CD4-positive, alpha-beta T cell treated with Interleukin-4 for 4 hours (primary cell): ENCODE data around the gene ZAP70.
A peak's percentile ranks its signal among the peaks of the same experiment; 100 is the strongest.

Source experiments
- DNase-seq: peaks from one replicate; pipeline ENCODE4 v3.0.0-alpha.2; 2020

ZAP70 gene

GRCh38 chr2:97755491-97755890 is 42.1 kb downstream of the ZAP70 start:
- DNase-seq: no peak

- no peak for DNase-seq
These were observed 43.7 kb downstream of the ZAP70 start for GRCh38 chr2:97757062-97757461.

- DNase-seq: no peak
These were observed 44.8 kb downstream of the ZAP70 start for GRCh38 chr2:97758131-97758705.

DNA sequence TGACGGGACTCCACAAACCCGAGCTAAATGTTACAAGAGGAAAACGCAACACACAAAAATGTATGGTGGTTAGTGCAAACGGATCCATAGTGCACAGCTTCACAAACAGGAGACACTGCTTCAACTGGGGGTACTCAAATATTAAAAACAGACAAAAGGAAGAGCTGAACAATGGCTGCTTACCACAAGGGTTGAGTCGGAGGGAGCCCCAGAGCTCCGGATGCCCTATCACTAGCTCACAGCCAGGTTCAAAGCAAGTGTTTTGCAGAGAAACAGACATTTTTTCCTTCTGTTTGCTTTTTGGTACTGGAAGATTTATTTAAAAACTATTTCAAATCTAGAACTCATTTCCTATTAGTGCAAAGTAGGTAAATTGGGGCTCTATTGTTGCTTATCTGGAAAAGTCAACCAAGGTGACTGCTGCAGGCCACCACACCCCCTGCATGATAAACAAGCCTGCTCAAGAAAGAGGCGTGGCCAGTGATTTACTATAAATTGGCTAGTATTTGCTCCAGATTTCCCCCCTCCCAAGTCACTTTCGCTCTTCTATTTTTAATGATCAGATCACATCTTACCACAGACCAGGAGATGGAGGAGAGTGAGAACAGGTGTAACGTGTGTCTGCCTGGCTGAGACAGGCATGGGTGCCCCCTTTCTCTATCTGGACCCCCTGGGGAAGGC is 46.5 kb downstream of the ZAP70 start:
- DNase-seq: no peak

- no peak for DNase-seq
These were observed 47.2 kb downstream of the ZAP70 start for GRCh38 chr2:97760480-97761049.

DNA sequence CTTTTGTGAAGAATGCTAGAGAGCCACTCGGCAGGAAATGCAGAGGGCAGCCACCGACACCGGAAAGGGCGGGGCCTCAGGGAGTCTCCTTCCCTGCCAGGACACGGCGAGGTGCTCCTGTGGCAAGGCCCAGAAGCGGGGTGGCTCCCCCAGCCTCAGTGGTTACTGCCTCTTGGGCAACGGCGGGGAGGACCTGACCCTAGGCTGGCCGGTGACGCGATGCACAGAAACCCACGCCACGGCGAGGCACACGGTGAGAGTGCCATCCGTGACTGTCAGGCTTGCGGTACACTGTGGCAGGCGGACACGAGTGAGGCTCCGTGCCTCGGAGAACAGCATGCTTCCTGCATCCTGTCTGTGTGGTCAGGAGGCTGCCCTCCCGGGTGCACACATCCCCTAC is 47.8 kb downstream of the ZAP70 start:
- peak; percentile 48 for DNase-seq

GRCh38 chr2:97763176-97763845 is 49.9 kb downstream of the ZAP70 start:
- no peak for DNase-seq

DNA sequence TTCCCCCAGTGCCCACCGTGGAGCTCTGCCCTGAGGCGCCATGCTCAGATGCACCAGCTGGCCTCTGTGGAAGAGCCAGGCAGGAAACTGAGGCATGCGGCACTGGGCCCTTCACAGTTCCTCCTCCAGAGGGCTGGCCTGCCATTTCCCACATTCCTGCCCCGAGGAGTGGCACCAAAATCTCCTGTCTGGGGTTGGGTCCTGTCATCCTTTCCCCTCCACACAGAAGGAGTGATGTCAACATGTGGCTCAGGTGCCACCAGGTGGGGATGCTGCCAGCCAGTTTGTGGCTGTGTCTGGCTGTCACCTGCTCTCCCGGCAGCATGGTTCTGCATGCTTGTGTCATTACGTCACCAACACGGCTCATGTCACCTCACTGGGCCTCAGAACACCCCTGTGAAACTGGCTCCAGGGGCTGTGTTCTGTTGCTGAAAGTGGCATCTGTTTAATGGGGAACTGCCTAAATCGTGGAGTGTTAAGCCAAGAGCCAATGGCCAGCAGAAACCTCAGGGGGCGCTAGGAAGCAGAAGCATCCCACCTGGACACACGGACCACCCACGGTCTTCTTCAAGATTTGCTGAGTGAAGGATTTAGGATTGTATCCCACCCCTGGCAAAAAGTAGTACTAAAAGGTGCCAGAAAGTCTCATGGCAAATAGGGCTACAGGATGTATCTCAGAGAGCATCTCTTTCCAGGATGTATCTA is 51.3 kb downstream of the ZAP70 start:
- no peak for DNase-seq

DNA sequence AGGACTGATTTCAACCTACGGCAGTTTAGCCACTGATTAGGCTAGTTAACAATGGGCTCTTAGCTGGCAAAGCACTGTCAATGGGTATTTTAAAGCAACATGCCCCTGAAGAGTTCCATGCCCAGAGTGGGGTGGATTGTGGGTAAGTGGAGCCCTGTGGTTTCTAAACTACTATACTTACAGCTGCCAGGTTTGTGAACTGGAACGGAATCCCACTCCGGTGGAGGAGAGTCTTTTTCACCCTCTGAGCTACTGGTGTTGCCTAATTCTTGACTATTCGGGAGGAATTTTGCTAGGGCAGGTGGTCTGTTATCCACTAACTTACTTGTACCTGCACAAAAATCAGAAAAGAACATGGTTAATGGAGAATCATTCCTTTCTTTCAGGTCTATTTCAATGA is 52.6 kb downstream of the ZAP70 start:
- DNase-seq: no peak

DNA sequence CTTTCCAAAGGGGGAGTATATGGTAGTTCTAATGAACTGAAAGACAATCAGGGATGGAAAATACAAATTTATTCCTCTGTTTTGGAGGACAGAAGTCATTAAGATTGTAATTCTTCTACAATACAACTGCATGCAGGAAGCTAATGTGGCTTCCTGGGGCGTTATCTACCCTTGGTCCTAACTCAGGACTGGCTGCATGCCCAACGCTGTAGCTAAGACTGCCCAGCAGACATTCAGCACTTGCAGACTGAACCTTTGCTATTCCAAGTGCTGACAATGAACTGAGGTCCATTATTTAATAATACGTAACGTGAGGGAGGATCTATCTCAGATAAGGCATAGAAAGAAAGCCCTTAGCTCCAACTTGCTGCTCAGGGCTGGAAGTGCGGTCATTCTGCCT is 53.2 kb downstream of the ZAP70 start:
- DNase-seq: no peak

DNA sequence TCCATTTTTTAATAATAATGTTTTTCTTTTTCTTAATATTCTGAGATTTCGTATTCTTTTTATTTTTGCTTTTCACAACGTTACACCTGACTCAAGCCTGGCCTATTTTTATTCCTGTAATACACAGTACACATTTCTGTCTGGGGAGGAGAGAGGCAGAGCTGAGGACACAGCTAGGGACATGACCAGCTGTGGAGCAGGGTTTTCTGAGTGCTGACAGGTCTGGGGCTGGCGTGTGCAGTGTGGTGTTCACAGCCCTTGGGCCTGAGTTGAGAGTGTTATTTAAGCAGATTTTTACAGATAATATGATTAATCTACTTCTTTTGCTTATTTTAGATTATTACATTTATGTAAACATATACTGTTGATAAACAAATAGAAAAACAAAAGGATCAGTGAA is 55.9 kb downstream of the ZAP70 start:
- no peak for DNase-seq

GRCh38 chr2:97769711-97770110 is 56.3 kb downstream of the ZAP70 start:
- DNase-seq: no peak

GRCh38 chr2:97770445-97770844 is 57.1 kb downstream of the ZAP70 start:
- DNase-seq: no peak

DNA sequence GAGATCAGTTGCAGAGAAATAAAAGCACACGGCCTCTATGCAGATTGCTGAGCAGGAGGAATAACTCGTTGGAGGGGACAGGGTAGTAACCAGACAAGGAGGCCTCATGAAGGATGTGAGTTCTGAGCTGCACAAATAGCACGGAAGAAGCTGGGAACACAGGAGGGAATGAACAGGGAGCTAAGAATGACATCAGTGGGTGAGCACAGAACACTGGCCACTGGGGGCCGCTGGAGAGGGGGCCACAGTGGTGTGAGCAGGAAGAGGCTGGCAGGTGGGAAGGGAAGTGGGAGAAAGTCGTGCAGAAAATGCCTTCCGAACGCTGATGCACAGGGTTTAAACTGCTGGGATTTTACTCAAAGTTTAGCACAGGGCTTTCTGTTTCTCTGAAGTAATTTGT is 61.0 kb downstream of the ZAP70 start:
- DNase-seq: no peak

DNA sequence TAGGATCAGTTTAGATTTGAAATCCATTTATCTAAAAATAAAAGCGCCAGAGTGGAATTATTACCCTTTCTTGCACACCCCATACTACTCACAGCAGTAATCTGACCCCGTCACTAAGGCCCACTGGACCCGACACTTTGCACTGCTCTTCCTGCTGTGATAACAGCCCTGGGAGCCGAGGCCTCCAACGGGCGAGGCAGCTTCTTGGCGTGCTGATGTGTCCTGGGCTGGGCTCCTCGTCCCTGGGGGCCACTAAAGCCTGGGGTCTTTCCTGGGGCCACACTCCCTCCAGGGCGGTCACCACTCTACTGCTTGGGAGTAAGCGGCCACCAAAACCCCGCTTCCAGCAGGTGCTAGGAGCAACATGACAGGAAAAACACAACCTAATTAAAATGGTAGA is 61.7 kb downstream of the ZAP70 start:
- no peak for DNase-seq

GRCh38 chr2:97779141-97779540 is 65.8 kb downstream of the ZAP70 start:
- no peak for DNase-seq

- DNase-seq: no peak
These were observed 68.6 kb downstream of the ZAP70 start for GRCh38 chr2:97781981-97782380.

DNA sequence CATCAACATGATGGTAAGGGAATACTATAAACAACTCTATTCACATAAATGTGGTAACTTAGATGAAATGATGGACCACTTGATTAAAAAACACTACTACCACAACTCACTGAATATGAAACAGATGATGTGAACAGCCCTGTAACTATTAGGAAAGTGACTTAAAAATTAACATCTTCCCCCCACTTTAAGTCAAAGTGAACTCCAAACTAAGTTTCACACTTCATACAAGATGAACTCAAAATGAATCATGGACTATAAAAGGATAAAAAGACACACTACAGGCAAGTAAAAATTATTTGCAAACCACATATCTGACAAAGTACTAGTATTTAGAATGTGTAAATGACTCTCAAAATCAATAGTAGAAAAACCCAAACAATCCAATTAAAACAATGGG is 71.6 kb downstream of the ZAP70 start:
- no peak for DNase-seq

DNA sequence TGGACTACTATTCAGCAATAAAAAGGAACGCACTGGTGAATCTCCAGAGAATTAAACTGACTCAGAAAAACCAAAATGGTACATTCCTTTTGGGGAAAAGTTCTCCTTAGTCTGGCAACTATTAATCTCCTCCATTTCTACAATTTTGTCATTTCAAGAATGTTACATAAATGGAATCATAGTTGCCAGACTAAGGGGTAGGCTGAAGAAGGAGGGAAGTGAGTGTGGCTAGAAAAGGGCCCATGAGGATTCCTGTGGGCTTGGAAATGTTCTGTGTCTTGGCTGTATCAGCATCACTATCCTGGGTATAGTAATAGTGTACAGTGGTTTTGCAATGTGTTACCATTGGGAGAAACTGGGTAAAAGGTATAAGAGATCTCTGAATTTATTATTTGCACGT is 72.4 kb downstream of the ZAP70 start:
- DNase-seq: no peak

DNA sequence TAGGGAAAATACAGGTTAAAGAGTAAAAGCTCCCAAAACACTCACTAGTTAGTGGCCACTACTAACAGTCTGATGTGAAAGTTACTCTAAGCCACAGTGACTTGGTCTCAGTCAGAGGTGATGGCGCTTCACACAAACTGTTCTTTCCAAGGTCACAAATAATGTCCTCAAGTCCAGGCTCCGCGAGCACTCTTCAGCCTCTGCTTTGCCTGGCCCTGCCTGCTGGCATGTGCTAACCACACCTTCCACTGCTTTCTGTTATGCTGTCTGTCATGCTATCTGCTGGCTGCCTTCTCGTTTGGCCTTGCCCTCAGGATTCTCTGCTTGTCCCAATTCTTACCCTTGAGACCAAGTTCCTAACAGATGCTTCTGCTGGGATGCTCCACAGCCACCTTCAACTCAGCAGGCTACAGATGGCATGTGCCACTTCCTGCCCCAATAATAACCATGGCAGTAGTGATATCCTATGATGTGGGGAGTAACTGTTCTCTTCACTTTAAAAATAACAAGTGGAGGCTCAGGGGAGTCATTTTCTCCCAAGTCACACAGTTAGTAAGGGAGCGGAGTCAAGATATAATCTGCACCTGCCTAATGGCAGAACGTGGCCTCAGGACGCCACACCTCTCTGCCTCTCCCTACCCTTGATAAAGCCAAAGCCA is 75.7 kb downstream of the ZAP70 start:
- DNase-seq: no peak
